Ovary (tissue), 9 donors: Measurements from ENCODE around the gene MARCHF4. TPM values are rescaled to one million over a fixed set of nuclear protein-coding genes. Genes with fewer than 3 reads are reported as not detected.

Experiments
- DNase-seq, 5 donors: peaks; one replicate each; pipeline ENCODE4 v3.0.0-alpha.2; 2019 to 2020
- H3K27ac ChIP-seq, 2 donors: fragments of 200-600 bp; one replicate each; pipeline versions ENCODE4 v1.5.1 to v1.8.0; 2019 to 2022
- H3K27me3 ChIP-seq: fragments of 200-600 bp; one replicate; pipeline ENCODE4 v1.8.0; 2022
- H3K36me3 ChIP-seq: fragments of 200-600 bp; sonication (generic); one replicate; pipeline ENCODE4 v1.5.1; 2019
- H3K4me1 ChIP-seq: one replicate; pipeline ENCODE4 v1.8.1; 2013; ENCODE audit warnings: mild to moderate bottlenecking, moderate library complexity; ENCODE audit not compliant: insufficient read depth
- H3K4me3 ChIP-seq: fragments of 200-600 bp; sonication (generic); one replicate; pipeline ENCODE4 v1.5.1; 2017
- H3K9me3 ChIP-seq, 2 donors: fragments of 200-600 bp in 1 of 2; sonication (generic) in 1 of 2; one replicate each; pipeline versions ENCODE4 v1.5.1 to v1.8.1; 2013 to 2019; ENCODE audit warnings: mild to moderate bottlenecking in 1 of 2, moderate library complexity in 1 of 2
- EP300 ChIP-seq: sonication (generic); formaldehyde crosslinking; IDR thresholded peaks from one replicate; pipeline ENCODE4 v1.6.1; 2017; ENCODE audit warnings: antibody characterized with exemption
- POLR2A ChIP-seq: fragments of 450-650 bp; IDR thresholded peaks from one replicate; pipeline ENCODE4 v1.6.1; 2017; ENCODE audit warnings: antibody characterized with exemption, mild to moderate bottlenecking, moderate library complexity
- WGBS, 3 donors: extraction: QIAGEN DNeasy Blood & Tissue Kit in 1 of 3; methylation state at CpG; one replicate each; pipeline versions ENCODE4 v1.1.5 to v1.1.7; 2013 to 2017; 5-methylcytosine and 5-hydroxymethylcytosine counted together
- intact Hi-C, 4 donors: fragments of 100-400 bp; cut with DNase I; formaldehyde crosslinking; loops; one replicate each; pipeline versions ENCODE4 v1.11.0 to v1.15.1; 2022 to 2023
- polyA plus RNA-seq, 2 donors: library from polyadenylated mRNA; stranded (reverse); fragments of 200-250 nt in 1 of 2; fragments of 350-450 nt in 1 of 2; fragmentation: Illumina TruSeq in 1 of 2; extraction: RNeasy Lipid Tissue Mini Kit (QIAGEN cat#74804) in 1 of 2; gene quantifications; one replicate each; pipeline ENCODE4 v1.2.3, GENCODE V29; 2013 to 2014
- total RNA-seq, 7 donors: library from RNA; depleted of rRNA in 2 of 7; stranded (reverse); fragments of >200 nt in 2 of 7; fragmentation: NEBNext Ultra II Directional in 3 of 7; extraction: Animal tissue kit (Norgen Biotek cat#: 25700) in 3 of 7; gene quantifications; one replicate each; pipeline versions ENCODE4 v1.1.0 to v1.2.4, GENCODE V29; 2016 to 2023
- TF ChIP-seq, protein P1 (sequence below), 3 donors: fragments of 450-650 bp in 2 of 3; fragments of 200-600 bp in 1 of 3; IDR thresholded peaks; one replicate each; pipeline versions ENCODE4 v1.5.1 to v1.8.0; 2016 to 2022; ENCODE audit warnings: antibody characterized with exemption in 3 of 3, mild to moderate bottlenecking in 1 of 3
- donor health status: DM: no; HTN: no; CAD: no; lungs with moderate emphysema.
- donor health status: DM: no; HTN: no; CAD: no.
- donor health status: Bipolar disorder and iron deficiency.
- donor health status: DM: yes; HTN: yes; CAD: no.
- donor health status: DM: no; HTN: no; CAD: no.
- donor health status: DM: yes; HTN: yes; CAD: no.

The MARCHF4 gene
- total and polyA plus RNA-seq, 9 donors, result 0.01 to 0.10 (median 0.05) TPM; not detected in 5

DNA sequence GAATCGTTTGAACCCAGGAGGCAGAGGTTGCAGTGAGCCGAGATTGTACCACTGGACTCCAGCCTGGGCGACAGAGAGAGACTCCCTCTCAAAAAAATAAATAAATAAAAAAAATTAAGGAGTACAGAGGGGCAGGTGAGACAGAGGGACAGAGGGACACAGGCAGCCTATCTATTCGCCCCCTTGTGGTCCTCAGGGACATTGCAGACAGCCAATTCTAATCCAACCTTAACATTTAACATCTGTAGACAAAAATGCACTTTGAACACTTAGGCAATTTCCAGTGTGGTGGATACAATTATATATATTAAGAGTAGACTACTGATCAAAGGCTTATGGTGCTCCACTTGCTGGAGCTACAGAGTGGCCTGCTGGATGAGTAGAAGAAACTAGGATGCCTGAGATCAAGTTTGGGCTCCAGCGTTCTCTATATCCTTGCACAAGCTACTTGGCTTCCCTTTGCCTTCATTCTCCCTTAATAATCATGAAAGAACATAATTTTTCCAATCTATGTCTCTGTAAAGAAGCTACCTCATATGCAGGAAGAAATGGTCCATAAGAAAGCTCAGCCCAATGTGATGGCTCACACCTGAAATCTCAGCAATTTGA is 31.8 kb upstream of the MARCHF4 start:
- no peak for DNase-seq
- Histone ChIP-seq H3K4me1 (no peaks in the 10 kb centered on the region), H3K27me3 (no peaks in the 10 kb centered on the region), H3K27ac (no peak overlapping the region), H3K4me3 (no peak overlapping the region), H3K9me3 (no peaks in the 10 kb centered on the region), H3K36me3 (no peaks in the 10 kb centered on the region)
- TF ChIP-seq POLR2A, result no peak
- TF ChIP-seq, protein P1, sequence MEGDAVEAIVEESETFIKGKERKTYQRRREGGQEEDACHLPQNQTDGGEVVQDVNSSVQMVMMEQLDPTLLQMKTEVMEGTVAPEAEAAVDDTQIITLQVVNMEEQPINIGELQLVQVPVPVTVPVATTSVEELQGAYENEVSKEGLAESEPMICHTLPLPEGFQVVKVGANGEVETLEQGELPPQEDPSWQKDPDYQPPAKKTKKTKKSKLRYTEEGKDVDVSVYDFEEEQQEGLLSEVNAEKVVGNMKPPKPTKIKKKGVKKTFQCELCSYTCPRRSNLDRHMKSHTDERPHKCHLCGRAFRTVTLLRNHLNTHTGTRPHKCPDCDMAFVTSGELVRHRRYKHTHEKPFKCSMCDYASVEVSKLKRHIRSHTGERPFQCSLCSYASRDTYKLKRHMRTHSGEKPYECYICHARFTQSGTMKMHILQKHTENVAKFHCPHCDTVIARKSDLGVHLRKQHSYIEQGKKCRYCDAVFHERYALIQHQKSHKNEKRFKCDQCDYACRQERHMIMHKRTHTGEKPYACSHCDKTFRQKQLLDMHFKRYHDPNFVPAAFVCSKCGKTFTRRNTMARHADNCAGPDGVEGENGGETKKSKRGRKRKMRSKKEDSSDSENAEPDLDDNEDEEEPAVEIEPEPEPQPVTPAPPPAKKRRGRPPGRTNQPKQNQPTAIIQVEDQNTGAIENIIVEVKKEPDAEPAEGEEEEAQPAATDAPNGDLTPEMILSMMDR (IDR thresholded peaks at IDR 0.05), result peak in 2 of 3 donors; percentile 8 to 14
- intact Hi-C loops, result no loop called here
- WGBS, 3 donors, result 55 to 69% (median 56%) methylated on average over 5 of the region's 5 CpGs

DNA sequence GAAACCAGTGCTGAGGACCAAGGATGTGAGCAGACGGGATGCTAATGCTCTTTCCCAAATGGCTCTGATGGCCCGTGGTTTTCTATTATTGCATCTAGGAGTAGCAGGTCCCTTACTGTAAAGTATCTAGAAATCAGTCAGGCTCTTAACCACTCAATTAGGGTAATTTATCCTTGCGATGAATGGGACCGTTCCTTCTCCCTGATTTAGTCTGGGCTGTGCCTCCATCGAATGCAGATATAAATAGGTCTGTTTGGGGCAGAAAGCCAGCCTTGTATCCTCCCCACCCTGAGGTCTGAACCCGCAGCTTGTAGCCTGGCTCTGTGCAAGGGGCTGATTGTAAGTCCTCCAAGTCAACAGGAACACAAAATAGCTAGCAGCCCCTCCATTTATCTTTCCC is 30.5 kb upstream of the MARCHF4 start:
- DNase-seq, result no peak
- intact Hi-C loops, result no loop called here
- 75 to 78% (median 76%) methylated on average over 6 of the region's 6 CpGs for WGBS, 3 donors

DNA sequence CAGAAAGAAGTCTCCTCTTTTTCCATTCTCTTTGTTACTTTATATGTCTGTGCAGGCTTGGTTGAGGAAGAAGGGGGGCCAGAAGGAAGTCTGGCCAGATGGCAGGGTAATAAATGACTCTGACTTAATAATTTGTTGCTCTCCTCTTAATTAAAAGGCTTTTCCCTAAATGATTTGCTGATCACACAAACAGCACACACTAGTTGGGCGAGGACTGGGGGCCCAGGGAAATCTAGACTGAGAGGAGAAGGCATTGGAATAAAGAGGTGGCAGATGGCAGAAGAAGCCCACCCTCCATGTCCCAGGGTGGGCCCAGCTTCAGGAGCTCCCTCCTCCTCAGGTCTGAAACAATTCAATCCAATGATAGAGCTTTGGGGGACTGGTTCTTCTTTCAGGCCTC is 27.3 kb upstream of the MARCHF4 start:
- Histone ChIP-seq H3K36me3 (no peaks in the 10 kb centered on the region), H3K27me3 (no peaks in the 10 kb centered on the region), H3K9me3 (no peaks in the 10 kb centered on the region), H3K4me1 (no peaks in the 10 kb centered on the region), H3K27ac (no peak overlapping the region), H3K4me3 (no peak overlapping the region)
- intact Hi-C loops, result no loop called here
- no peak for DNase-seq
- TF ChIP-seq, protein P1 (IDR thresholded peaks at IDR 0.05), result no peak
- TF ChIP-seq POLR2A, result no peak
- no peak for TF ChIP-seq EP300
- WGBS, 3 donors, result 68 to 83% (median 73%) methylated on average over 1 of the region's 1 CpG

More for the DNA sequence above, 30.5 kb upstream of the MARCHF4 start:
- no peaks in the 10 kb centered on the region for H3K9me3 ChIP-seq
- no peak overlapping the region for H3K27ac ChIP-seq
- no peaks in the 10 kb centered on the region for H3K27me3 ChIP-seq
- no peaks in the 10 kb centered on the region for H3K36me3 ChIP-seq
- TF ChIP-seq, protein P1 (IDR thresholded peaks at IDR 0.05), result no peak
- no peak for TF ChIP-seq EP300
- TF ChIP-seq POLR2A, result no peak
- H3K4me1 ChIP-seq, result no peaks in the 10 kb centered on the region
- H3K4me3 ChIP-seq, result no peak overlapping the region

DNA sequence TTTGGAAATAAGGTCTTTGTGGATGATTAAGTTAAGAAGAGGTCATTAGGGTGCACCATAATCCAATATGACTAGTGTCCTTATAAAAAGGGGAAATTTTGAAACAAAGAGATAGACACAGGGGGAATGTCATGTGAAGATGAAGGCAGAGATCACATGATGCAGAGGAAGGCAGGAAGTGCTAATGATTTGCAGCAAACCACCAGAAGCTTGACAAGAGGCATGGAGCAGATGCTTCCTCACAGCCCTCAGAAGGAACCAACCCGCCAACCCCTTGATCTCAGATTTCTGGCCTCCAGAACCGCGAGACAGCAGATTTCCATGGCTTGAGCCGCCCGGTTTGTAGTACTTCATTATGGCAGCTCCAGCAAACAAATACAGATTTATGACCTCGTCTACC is 22.6 kb upstream of the MARCHF4 start:
- DNase-seq, result no peak
- 73 to 89% (median 78%) methylated on average over 6 of the region's 6 CpGs for WGBS, 3 donors
- Histone ChIP-seq H3K27me3 (no peaks in the 10 kb centered on the region), H3K36me3 (no peaks in the 10 kb centered on the region), H3K4me3 (no peak overlapping the region), H3K9me3 (no peaks in the 10 kb centered on the region), H3K4me1 (no peaks in the 10 kb centered on the region), H3K27ac (no peak overlapping the region)
- no peak for TF ChIP-seq POLR2A
- no peak for TF ChIP-seq EP300
- TF ChIP-seq, protein P1 (IDR thresholded peaks at IDR 0.05), result no peak
- intact Hi-C loops, result no loop called here
